GM19468 (cell line): ENCODE data around the gene TGFBR3L.

ENCODE experiments used
- ATAC-seq: cut with Tn5 transposase; IDR thresholded peaks from one replicate; pipeline ENCODE4 v1.9.1; 2021; ENCODE audit warnings: mild to moderate bottlenecking, moderate library complexity, moderate number of reproducible peaks; ENCODE audit not compliant: unreplicated experiment; ENCODE audit errors: extremely low read depth

TGFBR3L gene

GRCh38 chr19:7903244-7904073 lies 11.2 kb upstream of the TGFBR3L start, which contains the start of gene MAP2K7:
TSS of gene MAP2K7 (plus strand) at chr19:7903877. CDS start at chr19:7903945, 68 bp downstream.
- ATAC-seq, result peak; percentile 84

GRCh38 chr19:7904074-7905020 lies 10.3 kb upstream of the TGFBR3L start:
- no peak for ATAC-seq

DNA sequence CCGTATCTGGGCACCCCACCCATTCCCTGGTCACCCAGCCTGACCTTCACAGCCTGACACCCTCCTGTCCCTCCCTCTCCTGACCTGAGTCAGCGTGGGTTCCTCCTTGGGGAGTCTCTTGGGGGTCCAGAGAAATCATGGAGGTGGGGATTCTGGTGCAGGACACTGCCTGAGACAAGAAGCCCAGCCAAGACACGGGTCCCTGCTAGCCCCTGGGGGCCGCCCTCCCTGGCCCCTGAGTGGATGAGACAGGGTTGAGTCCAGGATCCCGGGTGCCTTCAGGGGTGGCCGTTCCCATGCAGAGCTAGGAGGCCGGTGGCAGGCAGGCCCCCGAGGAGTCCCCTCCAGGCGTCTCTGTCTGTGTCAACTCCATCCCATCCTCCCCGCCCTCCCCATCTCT lies 9.4 kb upstream of the TGFBR3L start:
- ATAC-seq, result no peak

DNA sequence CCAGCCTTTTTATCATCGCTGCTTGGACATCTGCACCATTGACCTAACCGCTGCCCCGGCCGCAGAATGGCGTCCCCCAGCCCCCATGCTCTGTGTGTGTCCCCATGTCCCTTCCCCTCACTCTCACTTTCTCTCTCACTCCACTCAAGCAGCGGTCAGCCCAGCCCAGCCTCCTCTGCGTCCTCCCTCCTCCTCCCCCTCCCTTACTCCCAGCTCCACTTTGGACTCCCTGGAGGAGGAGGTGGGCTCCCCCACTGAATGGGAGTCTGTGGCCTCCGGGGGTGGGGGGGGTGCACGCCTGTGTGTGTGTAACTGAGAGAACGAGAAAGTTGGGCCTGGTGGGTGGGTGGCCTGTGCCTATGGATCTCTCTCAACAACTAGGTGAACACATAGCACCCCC lies 8.8 kb upstream of the TGFBR3L start:
- no peak for ATAC-seq

- ATAC-seq, result no peak
These were observed 7.5 kb upstream of the TGFBR3L start for GRCh38 chr19:7907122-7907521.

- ATAC-seq, result no peak
These were observed 7.1 kb upstream of the TGFBR3L start for GRCh38 chr19:7907544-7907943.

GRCh38 chr19:7908078-7908699 lies 6.4 kb upstream of the TGFBR3L start:
- no peak for ATAC-seq

DNA sequence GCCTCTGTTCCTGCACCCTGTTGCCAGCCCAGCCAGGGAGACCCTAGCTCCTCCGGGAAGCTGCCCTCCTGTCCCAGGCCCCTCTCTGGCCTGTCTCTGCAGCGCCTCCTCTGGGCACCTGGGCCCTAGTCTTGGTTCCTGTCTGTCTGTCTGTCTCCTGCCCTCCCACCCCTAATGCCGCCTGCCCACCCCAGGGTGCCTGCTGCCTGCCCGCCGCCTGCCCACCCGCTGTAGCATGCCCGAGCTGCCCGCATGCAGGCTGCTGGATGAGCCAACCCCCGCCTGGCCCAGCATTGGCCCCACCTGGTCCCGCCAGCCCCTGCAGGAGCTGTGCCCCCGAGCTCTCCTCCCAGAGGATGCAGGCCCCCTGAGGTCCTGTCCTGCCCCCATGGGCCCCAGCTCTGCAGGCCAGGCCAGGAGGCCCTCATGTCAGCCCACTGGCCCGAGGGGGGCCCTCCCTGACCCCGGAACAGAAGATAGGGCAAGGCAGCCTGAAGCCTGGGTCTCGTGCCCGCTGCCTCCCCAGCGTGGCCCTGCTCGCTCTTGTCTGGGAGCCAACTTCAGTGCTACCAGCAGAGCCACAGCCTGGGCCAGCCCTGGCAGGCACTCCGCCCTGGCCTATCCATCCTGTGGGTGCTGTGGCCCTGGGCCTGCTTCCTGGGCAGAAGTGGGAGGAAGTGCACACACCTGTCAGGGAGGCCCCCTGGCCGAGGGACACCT lies 5.7 kb upstream of the TGFBR3L start:
- ATAC-seq, result no peak

GRCh38 chr19:7909471-7910067 lies 5.1 kb upstream of the TGFBR3L start:
- ATAC-seq, result no peak

GRCh38 chr19:7910321-7911161 lies 4.1 kb upstream of the TGFBR3L start:
- no peak for ATAC-seq

- ATAC-seq, result no peak
These were observed 3.0 kb upstream of the TGFBR3L start for GRCh38 chr19:7911508-7912143.

- no peak for ATAC-seq
These were observed 2.4 kb upstream of the TGFBR3L start for GRCh38 chr19:7912144-7912696.

DNA sequence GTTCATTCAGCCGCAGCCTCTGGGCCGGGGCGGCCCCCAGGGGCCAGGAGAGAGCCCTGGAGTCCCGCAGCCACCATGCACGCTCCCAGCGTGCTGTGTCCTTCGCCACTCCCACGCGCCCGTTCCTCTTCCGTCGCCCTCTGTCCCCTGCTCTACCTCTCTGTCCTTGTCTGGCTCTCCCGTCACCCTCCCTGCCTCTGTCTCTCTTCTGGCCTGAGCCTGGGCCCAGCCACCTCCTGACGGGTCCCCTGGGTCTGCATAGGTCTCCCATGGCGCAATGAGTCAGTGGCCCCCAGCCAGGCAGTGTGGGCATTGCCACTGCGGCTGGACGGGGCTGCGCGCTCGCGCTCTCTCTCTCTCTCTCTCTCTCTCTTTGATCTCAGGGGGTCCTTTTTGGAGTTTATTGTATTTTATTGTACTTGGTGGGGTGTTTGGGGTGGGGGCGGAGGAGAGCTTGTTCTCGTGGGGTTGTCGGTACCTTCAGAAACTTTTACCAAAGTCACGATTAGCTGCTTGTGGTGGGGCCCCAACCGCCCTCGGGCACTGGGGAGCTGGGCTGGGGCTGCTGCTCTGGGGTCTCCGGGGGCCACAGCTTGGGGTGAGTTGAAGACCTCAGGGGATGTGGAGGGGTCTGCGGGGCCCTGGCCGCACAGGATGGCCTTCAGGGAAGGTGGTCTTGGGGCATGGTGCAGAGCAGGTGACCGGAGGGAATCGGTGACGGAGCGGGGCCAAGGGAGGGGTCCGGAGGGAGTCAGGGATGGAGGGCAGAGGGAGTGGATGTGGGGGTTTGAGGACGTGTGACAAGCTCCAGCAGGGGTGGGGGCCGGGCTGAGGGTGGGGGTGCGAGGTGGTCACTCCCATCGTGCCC lies 1.7 kb upstream of the TGFBR3L start:
- ATAC-seq, result no peak

- ATAC-seq, result no peak
These were observed 978 bp upstream of the TGFBR3L start for GRCh38 chr19:7913652-7914051.

DNA sequence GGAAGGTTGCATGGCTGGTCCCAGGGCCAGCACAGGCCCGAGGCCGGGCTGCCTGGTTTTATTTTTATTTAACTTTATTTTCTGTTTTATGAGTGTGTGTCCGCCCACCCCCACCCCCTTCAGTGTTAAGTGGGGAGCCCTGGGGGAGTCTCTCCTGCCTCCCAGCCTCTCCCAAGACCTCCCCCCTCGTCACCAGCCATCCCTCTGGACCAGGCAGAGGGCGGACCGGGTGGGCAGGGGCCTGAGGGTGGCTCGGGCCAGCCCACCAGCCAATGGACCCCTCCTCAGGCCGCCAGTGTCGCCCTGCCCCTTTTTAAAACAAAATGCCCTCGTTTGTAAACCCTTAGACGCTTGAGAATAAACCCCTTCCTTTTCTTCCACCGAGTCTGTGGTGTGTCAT lies 531 bp upstream of the TGFBR3L start:
- no peak for ATAC-seq

DNA sequence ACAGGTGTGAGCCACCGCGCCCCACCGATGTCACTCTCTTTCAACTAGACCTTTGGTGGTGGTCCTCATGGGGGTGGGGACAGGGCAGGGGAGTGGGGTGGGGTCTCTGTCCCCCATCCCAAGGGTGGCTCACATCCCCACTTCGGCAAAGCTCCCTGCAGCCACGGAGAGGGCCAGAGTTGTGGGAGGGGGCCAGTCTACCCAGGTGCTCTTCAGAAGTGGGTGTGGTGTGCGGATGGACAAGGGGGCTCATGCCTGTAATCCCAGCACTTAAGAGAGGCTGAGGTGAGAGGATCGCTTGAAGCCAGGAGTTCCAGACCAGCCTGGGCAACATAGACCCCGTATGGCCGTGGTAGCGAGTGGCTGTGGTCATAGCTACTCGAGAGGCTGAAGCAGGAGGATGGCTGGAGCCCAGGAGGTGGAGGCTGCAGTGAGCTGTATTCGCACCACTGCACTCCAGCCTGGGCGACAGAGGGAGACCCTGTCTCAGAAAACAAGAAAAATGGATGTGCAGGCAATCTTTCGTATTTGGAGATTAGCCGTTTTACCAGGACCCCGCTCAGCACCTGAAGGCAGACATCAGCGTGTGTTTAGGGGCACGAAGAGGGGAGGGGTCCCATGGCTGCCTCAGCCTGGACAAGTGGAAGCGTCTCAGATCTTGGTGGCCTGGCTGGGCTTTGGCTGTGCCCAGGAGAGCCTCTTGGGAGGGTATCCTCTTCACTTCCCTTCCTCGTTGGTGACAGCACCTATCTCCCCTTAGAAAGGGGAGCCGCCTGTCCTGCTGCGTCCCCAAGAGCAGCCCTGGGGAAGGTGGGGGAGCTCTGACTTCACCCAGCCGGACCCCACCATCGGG lies 846 bp downstream of the TGFBR3L start:
- no peak for ATAC-seq
